ENCODE results near the gene PDE4B.

- TF ChIP-seq CTCF (IDR thresholded peaks at IDR 0.05) (no peak), POLR2A (IDR thresholded peaks at IDR 0.05) (no peak)
These were observed 607.3 kb downstream of the PDE4B start for GRCh38 chr1:66399888-66400529.

All from esophagus squamous epithelium (tissue), 4 donors.